Measurements from ENCODE around the gene KRT16. TPM values are rescaled to one million over a fixed set of nuclear protein-coding genes. Genes with fewer than 3 reads are reported as not detected.
"Not testable (repeated sequence)": the region's sequence is repeated elsewhere in the genome, so short reads cannot be mapped to it uniquely, and the experiment has no call there.

The KRT16 gene
- total RNA-seq, 1 experiment from 2014 or later = 0.61 TPM

- TF ChIP-seq REST (IDR thresholded peaks at IDR 0.05; ENCODE audit: low read depth) = no peak
Measured at GRCh38 chr17:41578538-41578937, 34.0 kb downstream of the KRT16 start (continued).

GRCh38 chr17:41576740-41577139 is 35.8 kb downstream of the KRT16 start:
- H3K27ac ChIP-seq (ENCODE audit: low read depth, low read length); H3K27me3 ChIP-seq (ENCODE audit: insufficient read depth, low read length); BruUV-seq (replicated peaks); RAD21 ChIA-PET (ENCODE audit: low non-redundant PET in 1 of 2, low total read pairs in 2 of 2, uncharacterized antibody in 2 of 2, unreplicated experiment in 2 of 2); H3K9me3 ChIP-seq (ENCODE audit: control insufficient read depth in 1 of 2, insufficient read depth in 1 of 2, low read depth in 1 of 2, low read length in 2 of 2); H2AFZ ChIP-seq (ENCODE audit: low read depth, low read length, poor library complexity, severe bottlenecking); H3K79me2 ChIP-seq (ENCODE audit: insufficient read depth, low read length); H3K36me3 ChIP-seq (ENCODE audit: control insufficient read depth in 1 of 2, insufficient read depth in 2 of 2, low read length in 2 of 2); H3K9me2 ChIP-seq (ENCODE audit: insufficient read depth); intact Hi-C loops (cut with micrococcal nuclease); POLR2A ChIA-PET; H4K20me1 ChIP-seq (ENCODE audit: insufficient read depth); DNase-seq (ENCODE audit: low read depth, low spot score); H3K4me3 ChIP-seq (replicated peaks in 1 of 2; ENCODE audit: low read depth in 1 of 2, low read length in 2 of 2); H3K9ac ChIP-seq (ENCODE audit: low read length): not testable (repeated sequence)
- CTCF ChIA-PET = interaction anchor here (1.0 to 1.9 kb wide), 2 partner anchors 28 to 72 kb away, joined by 6 to 7 read pairs; no protein-coding TSS in a partner anchor
- TF ChIP-seq RAD21 (IDR thresholded peaks at IDR 0.05; ENCODE audit: low read depth) (peak; percentile 45; the same call in 1 of the 2 replicates), MAX (IDR thresholded peaks at IDR 0.05) (peak; percentile 29; the same call in 1 of the 2 replicates)
- Histone ChIP-seq H3K4me1 (ENCODE audit: control insufficient read depth in 1 of 2, insufficient read depth in 2 of 2, low read length in 2 of 2) (peaks cover 22 to 49% of the 10 kb centered on the region in 2 experiments), H3K4me2 (ENCODE audit: low read length) (peak overlapping the region; percentile 59)
- ATAC-seq = peak; percentile 74

- intact Hi-C loops (cut with micrococcal nuclease) = no loop called here
- Histone ChIP-seq H3K4me2 (ENCODE audit: low read length) (no peak overlapping the region), H3K36me3 (ENCODE audit: control insufficient read depth in 1 of 2, insufficient read depth in 2 of 2, low read length in 2 of 2) (no peaks in the 10 kb centered on the region), H3K79me2 (ENCODE audit: insufficient read depth, low read length) (no peaks in the 10 kb centered on the region), H3K27me3 (ENCODE audit: insufficient read depth, low read length) (no peaks in the 10 kb centered on the region), H3K4me3 (replicated peaks in 1 of 2; ENCODE audit: low read depth in 1 of 2, low read length in 2 of 2) (no peak overlapping the region), H3K9me2 (ENCODE audit: insufficient read depth) (no peaks in the 10 kb centered on the region), H3K27ac (ENCODE audit: low read depth, low read length) (no peak overlapping the region), H3K9ac (ENCODE audit: low read length) (no peak overlapping the region), H3K4me1 (ENCODE audit: control insufficient read depth in 1 of 2, insufficient read depth in 2 of 2, low read length in 2 of 2) (peaks cover 19 to 37% of the 10 kb centered on the region in 2 experiments), H4K20me1 (ENCODE audit: insufficient read depth) (no peaks in the 10 kb centered on the region), H2AFZ (ENCODE audit: low read depth, low read length, poor library complexity, severe bottlenecking) (no peak overlapping the region), H3K9me3 (ENCODE audit: control insufficient read depth in 1 of 2, insufficient read depth in 1 of 2, low read depth in 1 of 2, low read length in 2 of 2) (no peaks in the 10 kb centered on the region)
- no peak for TF ChIP-seq POLR2AphosphoS5 (IDR thresholded peaks at IDR 0.05; ENCODE audit: low read depth, low read length)
- no TSS peak for BruUV-seq (replicated peaks)
- no peak for DNase-seq (ENCODE audit: low read depth, low spot score)
- ChIA-PET RAD21 (ENCODE audit: low non-redundant PET in 1 of 2, low total read pairs in 2 of 2, uncharacterized antibody in 2 of 2, unreplicated experiment in 2 of 2) (no interaction called here), CTCF (interaction anchor here (1.9 kb wide), 1 partner anchor 73 kb away, joined by 7 read pairs; no protein-coding TSS in a partner anchor), POLR2A (no interaction called here)
- no peak for ATAC-seq
Measured at GRCh38 chr17:41575336-41575735, 37.2 kb downstream of the KRT16 start.
